H9 (cell line): ENCODE measurements around the gene PTPRF. TPM values are rescaled to one million over a fixed set of nuclear protein-coding genes. Genes with fewer than 3 reads are reported as not detected.

Experiments used
- DNase-seq: peaks from one replicate; pipeline ENCODE4 v3.0.0-alpha.2; 2017
- H2AFZ ChIP-seq: one replicate; pipeline ENCODE4 v1.6.1; 2013; ENCODE audit warnings: mild to moderate bottlenecking, low read length, control low read depth, moderate library complexity
- H2AK5ac ChIP-seq: 2 replicates; pipeline ENCODE4 v1.6.1; 2013; ENCODE audit warnings: low read length, control low read depth, mixed read lengths; ENCODE audit not compliant: insufficient read length
- H2BK120ac ChIP-seq: one replicate; pipeline ENCODE4 v1.6.1; 2013; ENCODE audit warnings: low read depth, mild to moderate bottlenecking, low read length, control low read depth, inconsistent platforms; ENCODE audit not compliant: poor library complexity, severe bottlenecking
- H2BK12ac ChIP-seq: 2 replicates; pipeline ENCODE4 v1.6.1; 2013; ENCODE audit warnings: low read length, control low read depth, mixed read lengths, low read depth; ENCODE audit not compliant: insufficient read length
- H2BK15ac ChIP-seq: 2 replicates; pipeline ENCODE4 v1.6.1; 2013; ENCODE audit warnings: low read depth, low read length, control low read depth
- H2BK20ac ChIP-seq: one replicate; pipeline ENCODE4 v1.6.1; 2013; ENCODE audit warnings: low read depth, mild to moderate bottlenecking, low read length, control low read depth, inconsistent platforms; ENCODE audit not compliant: poor library complexity, severe bottlenecking
- H2BK5ac ChIP-seq: 2 replicates; pipeline ENCODE4 v1.6.1; 2013; ENCODE audit warnings: low read length, control low read depth, mixed read lengths; ENCODE audit not compliant: insufficient read length
- H3K14ac ChIP-seq: 2 replicates; pipeline ENCODE4 v1.6.1; 2013; ENCODE audit warnings: low read length, control low read depth; ENCODE audit not compliant: insufficient read depth
- H3K18ac ChIP-seq: 2 replicates; pipeline ENCODE4 v1.6.1; 2013; ENCODE audit warnings: low read depth, mild to moderate bottlenecking, mixed read lengths, low read length, control low read depth; ENCODE audit not compliant: insufficient read length
- H3K23ac ChIP-seq: 2 replicates; pipeline ENCODE4 v1.6.1; 2013; ENCODE audit warnings: low read length, control low read depth, mixed read lengths, low read depth; ENCODE audit not compliant: insufficient read length
- H3K23me2 ChIP-seq: 2 replicates; pipeline ENCODE4 v1.6.1; 2013; ENCODE audit warnings: low read depth, mild to moderate bottlenecking, mixed read lengths, low read length, control low read depth; ENCODE audit not compliant: insufficient read length, poor library complexity, severe bottlenecking
- H3K27ac ChIP-seq: 2 replicates; pipeline ENCODE4 v1.5.1; 2013; ENCODE audit warnings: low read length, control low read depth, mixed read lengths, low read depth; ENCODE audit not compliant: insufficient read length
- H3K27me3 ChIP-seq: 2 replicates; pipeline ENCODE4 v1.6.1; 2013; ENCODE audit warnings: low read length, control low read depth, inconsistent platforms; ENCODE audit not compliant: insufficient read depth
- H3K4ac ChIP-seq: 2 replicates; pipeline ENCODE4 v1.6.1; 2013; ENCODE audit warnings: low read depth, mild to moderate bottlenecking, control low read depth, inconsistent platforms, low read length, moderate library complexity
- H3K4me1 ChIP-seq: 2 replicates; pipeline ENCODE4 v1.6.1; 2013; ENCODE audit warnings: low read length, control low read depth, inconsistent platforms; ENCODE audit not compliant: insufficient read depth
- H3K4me2 ChIP-seq: 2 replicates; pipeline ENCODE4 v1.6.1; 2013; ENCODE audit warnings: low read length, control low read depth, mixed read lengths; ENCODE audit not compliant: insufficient read length, insufficient read depth
- H3K56ac ChIP-seq: 2 replicates; pipeline ENCODE4 v1.6.1; 2013; ENCODE audit warnings: low read depth, mild to moderate bottlenecking, mixed read lengths, low read length, control low read depth; ENCODE audit not compliant: insufficient read length
- H3K79me1 ChIP-seq: 2 replicates; pipeline ENCODE4 v1.6.1; 2013; ENCODE audit warnings: low read depth, mild to moderate bottlenecking, moderate library complexity, low read length, control low read depth, inconsistent platforms; ENCODE audit not compliant: insufficient read depth, poor library complexity, severe bottlenecking
- H3K79me2 ChIP-seq: 2 replicates; pipeline ENCODE4 v1.6.1; 2013; ENCODE audit warnings: low read length, control low read depth, inconsistent platforms; ENCODE audit not compliant: insufficient read depth
- H3K9ac ChIP-seq: 2 replicates; pipeline ENCODE4 v1.6.1; 2013; ENCODE audit warnings: low read length, control low read depth, mixed read lengths; ENCODE audit not compliant: insufficient read length; ENCODE audit errors: extremely low read depth
- H3K9me3 ChIP-seq: one replicate; pipeline ENCODE4 v1.6.1; 2013; ENCODE audit warnings: low read depth, low read length, inconsistent platforms; ENCODE audit not compliant: control insufficient read depth
- H3T11ph ChIP-seq: one replicate; pipeline ENCODE4 v1.6.1; 2013; ENCODE audit warnings: mild to moderate bottlenecking, low read length, control low read depth, inconsistent platforms
- H4K20me1 ChIP-seq: one replicate; pipeline ENCODE4 v1.6.1; 2013; ENCODE audit not compliant: control insufficient read depth, insufficient read length, insufficient read depth
- H4K5ac ChIP-seq: 2 replicates; pipeline ENCODE4 v1.6.1; 2013; ENCODE audit warnings: low read depth, mild to moderate bottlenecking, mixed read lengths, low read length, control low read depth; ENCODE audit not compliant: insufficient read length
- H4K8ac ChIP-seq: replicated peaks from 2 replicates; pipeline ENCODE4 v1.6.1; 2013; ENCODE audit warnings: low read length, control low read depth, mixed read lengths, low read depth; ENCODE audit not compliant: insufficient read length
- H4K91ac ChIP-seq: 2 replicates; pipeline ENCODE4 v1.6.1; 2013; ENCODE audit warnings: low read depth, mild to moderate bottlenecking, moderate library complexity, mixed read lengths, low read length, control low read depth; ENCODE audit not compliant: insufficient read length
- H3K27ac Mint-ChIP-seq, 3 experiments: 2 replicates in 2 of 3; 3 replicates in 1 of 3; pipeline ENCODE4 v1.8.0; 2020 to 2021; ENCODE audit warnings: mixed read lengths in 3 of 3, mild to moderate bottlenecking in 1 of 3, moderate library complexity in 1 of 3
- H3K27me3 Mint-ChIP-seq: 2 replicates; pipeline ENCODE4 v1.8.0; 2021; ENCODE audit warnings: low read depth, mild to moderate bottlenecking, moderate library complexity, mixed read lengths
- H3K36me3 Mint-ChIP-seq, 3 experiments: 2 replicates in 2 of 3; 3 replicates in 1 of 3; pipeline ENCODE4 v1.8.0; 2020 to 2021; ENCODE audit warnings: low read depth in 3 of 3, mixed read lengths in 3 of 3; ENCODE audit not compliant: insufficient read depth in 1 of 3
- H3K4me1 Mint-ChIP-seq, 2 experiments: 2 replicates each; pipeline ENCODE4 v1.8.0; 2020; ENCODE audit warnings: mixed read lengths in 2 of 2
- H3K4me3 Mint-ChIP-seq, 2 experiments: 2 replicates in 1 of 2; 3 replicates in 1 of 2; pipeline ENCODE4 v1.8.0; 2020 to 2021; ENCODE audit warnings: mild to moderate bottlenecking in 2 of 2, mixed read lengths in 2 of 2, moderate library complexity in 1 of 2
- H3K9me3 Mint-ChIP-seq, 2 experiments: 2 replicates in 1 of 2; 3 replicates in 1 of 2; pipeline ENCODE4 v1.8.0; 2020; ENCODE audit warnings: mild to moderate bottlenecking in 2 of 2, mixed read lengths in 2 of 2, moderate library complexity in 1 of 2
- CTCF ChIP-seq: fragments of 200-600 bp; sonication (generic); conservative IDR thresholded peaks from 3 replicates; pipeline ENCODE4 v1.8.0; 2021; ENCODE audit warnings: antibody characterized with exemption, mild to moderate bottlenecking
- WGBS: extraction: QIAGEN DNeasy Blood & Tissue Kit; methylation state at CpG from one replicate; pipeline ENCODE4 v1.1.7; 2013; ENCODE audit warnings: missing lambda C conversion rate, low lambda C conversion rate, mixed read lengths; ENCODE audit not compliant: insufficient read length; ENCODE audit errors: extremely low coverage; 5-methylcytosine and 5-hydroxymethylcytosine counted together
- total RNA-seq: library from RNA; stranded (reverse); gene quantifications from 2 replicates; pipeline ENCODE4 v1.2.1, GENCODE V29; 2021

The PTPRF gene
- total RNA-seq, 1 experiment from 2014 or later: 193 TPM

- no peak overlapping the region for H3K14ac ChIP-seq
- H2BK120ac ChIP-seq: no peak overlapping the region
- no peak overlapping the region for H3T11ph ChIP-seq
- TF ChIP-seq CTCF: no peak
- no peak overlapping the region for H3K23ac ChIP-seq
- H2BK5ac ChIP-seq: no peak overlapping the region
- no peak overlapping the region for H2BK15ac ChIP-seq
- no peaks in the 10 kb centered on the region for H3K27me3 ChIP-seq
- H2BK12ac ChIP-seq: no peak overlapping the region
- H2AFZ ChIP-seq: no peak overlapping the region
- H3K79me1 ChIP-seq: no peaks in the 10 kb centered on the region
- no peak overlapping the region for H4K5ac ChIP-seq
- no peak overlapping the region for H2AK5ac ChIP-seq
- DNase-seq: no peak
- H3K4me3 Mint-ChIP-seq: no peak overlapping the region
- no peak overlapping the region for H3K4me2 ChIP-seq
- H2BK20ac ChIP-seq: no peak overlapping the region
- no peaks in the 10 kb centered on the region for H3K4me1 Mint-ChIP-seq
- no peaks in the 10 kb centered on the region for H3K23me2 ChIP-seq
- no peak overlapping the region for H3K4ac ChIP-seq
- no peak overlapping the region for H4K91ac ChIP-seq
- no CpG with 5 or more reads among the region's 7 CpGs for WGBS
- no peaks in the 10 kb centered on the region for H3K79me2 ChIP-seq
- H3K27me3 Mint-ChIP-seq: no peaks in the 10 kb centered on the region; the same call in 1 of the 2 replicates
- H3K4me1 ChIP-seq: no peaks in the 10 kb centered on the region
- no peak overlapping the region for H3K27ac ChIP-seq
- no peak overlapping the region for H3K56ac ChIP-seq
- no peak overlapping the region for H3K9ac ChIP-seq
- no peaks in the 10 kb centered on the region for H3K9me3 Mint-ChIP-seq
- peaks cover 25 to 83% (median 80%) of the 10 kb centered on the region in 3 experiments for H3K36me3 Mint-ChIP-seq
- no peaks in the 10 kb centered on the region for H3K9me3 ChIP-seq
- H3K27ac Mint-ChIP-seq: peak overlapping the region; percentile 16 to 92 (median 40); a peak in 5 of 7 replicates
- no peaks in the 10 kb centered on the region for H4K20me1 ChIP-seq
- H4K8ac ChIP-seq: no peak overlapping the region
- H3K18ac ChIP-seq: no peak overlapping the region
Observed at GRCh38 chr1:43616383-43616782, 85.7 kb downstream of the PTPRF start.
